ENCODE results near the gene DLGAP1.

Gene DLGAP1

GRCh38 chr18:3848316-3848715 is 606.8 kb downstream of the DLGAP1 start:
- DNase-seq = no peak

- no peak for DNase-seq
Observed at GRCh38 chr18:3845161-3845560, 609.9 kb downstream of the DLGAP1 start.

GRCh38 chr18:3842844-3843243 is 612.3 kb downstream of the DLGAP1 start:
- DNase-seq = no peak

GRCh38 chr18:3840766-3841165 is 614.3 kb downstream of the DLGAP1 start:
- DNase-seq = no peak

GRCh38 chr18:3839581-3839981 is 615.5 kb downstream of the DLGAP1 start:
- no peak for DNase-seq

- no peak for DNase-seq
Observed at GRCh38 chr18:3836483-3837335, 618.4 kb downstream of the DLGAP1 start.

GRCh38 chr18:3832025-3832638 is 623.0 kb downstream of the DLGAP1 start:
- no peak for DNase-seq

GRCh38 chr18:3830604-3831003 is 624.5 kb downstream of the DLGAP1 start:
- DNase-seq = no peak

GRCh38 chr18:3827236-3827845 is 627.8 kb downstream of the DLGAP1 start:
- no peak for DNase-seq

GRCh38 chr18:3826021-3826420 is 629.1 kb downstream of the DLGAP1 start:
- DNase-seq = no peak

GRCh38 chr18:3824101-3824500 is 631.0 kb downstream of the DLGAP1 start:
- no peak for DNase-seq

GRCh38 chr18:3823073-3823472 is 632.0 kb downstream of the DLGAP1 start:
- DNase-seq = no peak

GRCh38 chr18:3821524-3821923 is 633.6 kb downstream of the DLGAP1 start:
- DNase-seq = no peak

GRCh38 chr18:3819961-3820360 is 635.1 kb downstream of the DLGAP1 start:
- no peak for DNase-seq

- no peak for DNase-seq
Observed at GRCh38 chr18:3816610-3817363, 638.3 kb downstream of the DLGAP1 start.

GRCh38 chr18:3815991-3816390 is 639.1 kb downstream of the DLGAP1 start:
- DNase-seq = no peak

GRCh38 chr18:3814816-3815215 is 640.3 kb downstream of the DLGAP1 start:
- no peak for DNase-seq

GRCh38 chr18:3810296-3810695 is 644.8 kb downstream of the DLGAP1 start:
- no peak for DNase-seq

- DNase-seq = no peak
Observed at GRCh38 chr18:3808985-3809780, 645.9 kb downstream of the DLGAP1 start.

GRCh38 chr18:3806656-3807055 is 648.5 kb downstream of the DLGAP1 start:
- no peak for DNase-seq

- DNase-seq = no peak
Observed at GRCh38 chr18:3804336-3804735, 650.8 kb downstream of the DLGAP1 start.

GRCh38 chr18:3803350-3803749 is 651.8 kb downstream of the DLGAP1 start:
- no peak for DNase-seq
